ENCODE data around the gene HDAC1.

HDAC1 gene

GRCh38 chr1:32331549-32331948 is 39.7 kb downstream of the HDAC1 start:
- DNase-seq, result no peak

GRCh38 chr1:32332290-32333079 is 40.6 kb downstream of the HDAC1 start:
- DNase-seq, result no peak

DNA sequence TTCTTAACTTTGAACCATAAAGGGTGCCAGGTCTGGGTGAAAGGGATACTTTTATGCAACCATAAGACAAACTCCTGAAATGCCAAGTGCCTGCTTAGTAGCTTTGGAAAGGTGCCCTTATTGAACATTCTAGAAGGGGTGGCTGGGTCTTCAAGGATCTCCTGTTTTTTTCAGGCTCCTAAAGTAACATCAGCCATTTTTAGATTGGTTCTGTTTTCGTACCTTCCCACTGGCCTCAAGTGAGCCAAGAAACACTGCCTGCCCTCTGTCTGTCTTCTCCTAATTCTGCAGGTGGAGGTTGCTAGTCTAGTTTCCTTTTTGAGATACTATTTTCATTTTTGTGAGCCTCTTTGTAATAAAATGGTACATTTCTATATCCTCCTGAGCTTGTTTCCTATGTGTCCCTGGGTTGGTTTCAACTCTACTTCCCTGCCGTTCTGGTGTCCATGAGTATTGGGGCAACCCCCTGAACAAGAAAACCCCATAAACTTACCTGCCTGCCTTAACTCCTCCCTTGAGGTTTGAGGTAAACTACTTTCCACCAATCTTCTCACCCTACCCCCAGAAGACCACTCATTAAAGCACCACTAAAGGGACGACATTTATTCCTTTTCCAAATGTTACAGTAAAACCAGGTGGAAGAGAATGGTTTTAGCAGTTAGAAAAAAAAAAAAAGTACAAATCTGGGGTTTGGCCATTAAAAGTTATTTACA is 41.5 kb downstream of the HDAC1 start:
- DNase-seq, result no peak

DNA sequence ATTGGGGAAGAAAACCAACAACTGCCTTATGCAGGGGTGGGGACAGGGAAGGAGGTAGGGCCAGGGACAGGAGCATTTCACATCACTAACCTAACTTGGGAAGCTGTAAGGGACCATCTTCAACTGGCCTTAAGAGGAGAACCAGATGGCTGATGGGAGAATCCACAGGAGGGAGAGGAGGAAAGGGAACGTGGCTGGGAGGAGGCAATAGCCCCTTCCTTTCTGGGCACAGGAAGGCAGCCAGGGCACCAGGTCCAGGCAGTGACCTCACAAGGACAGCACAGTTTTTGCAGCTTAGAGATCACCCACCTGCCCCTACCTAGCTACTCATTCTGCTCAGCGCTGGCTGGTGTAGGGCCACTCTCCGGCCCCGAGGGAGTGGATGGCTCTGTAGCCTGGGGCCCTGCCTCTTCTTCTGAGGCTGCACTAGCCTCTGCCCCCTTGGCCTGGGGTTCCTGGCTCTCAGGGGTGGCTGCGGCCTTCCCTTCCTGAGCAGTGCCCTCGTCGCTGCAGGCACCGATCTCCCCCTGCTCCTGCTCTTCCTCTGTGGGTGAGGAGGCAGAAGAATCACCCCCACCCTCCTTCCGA is 42.5 kb downstream of the HDAC1 start:
- no peak for DNase-seq

DNA sequence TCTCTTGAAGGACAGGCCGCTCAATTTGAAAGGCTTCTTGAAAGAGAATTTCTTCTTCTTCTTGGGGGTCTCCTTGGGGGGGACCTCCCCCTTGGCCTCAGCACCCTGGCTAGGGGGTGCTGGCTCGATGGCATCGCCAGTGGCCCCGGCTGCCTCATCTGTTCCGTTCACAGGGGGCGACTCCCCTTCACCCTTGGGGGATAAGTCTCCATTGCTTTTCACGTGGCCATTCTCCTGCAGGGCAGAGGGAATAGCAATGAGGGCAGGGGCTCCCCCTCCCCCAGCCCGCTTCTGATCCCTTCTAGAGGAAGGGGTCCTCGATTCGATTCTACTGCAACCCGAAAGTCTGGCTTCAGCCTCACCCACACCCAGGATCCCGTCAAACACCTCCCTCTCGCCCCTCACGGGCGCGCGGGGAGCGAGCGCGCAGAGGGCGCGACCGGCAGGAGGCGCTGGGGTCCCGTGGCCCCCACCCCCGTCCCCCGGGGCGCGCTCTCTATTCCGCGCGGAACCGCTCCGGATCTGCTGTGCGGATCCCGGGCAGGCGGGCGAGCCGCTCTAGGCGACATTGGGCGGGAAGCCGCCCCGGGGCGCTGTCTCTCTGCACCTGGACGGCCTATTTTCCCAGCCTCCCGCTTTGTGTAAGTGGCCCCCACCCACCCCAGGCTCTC is 43.1 kb downstream of the HDAC1 start:
- DNase-seq, result peak; percentile 87

DNA sequence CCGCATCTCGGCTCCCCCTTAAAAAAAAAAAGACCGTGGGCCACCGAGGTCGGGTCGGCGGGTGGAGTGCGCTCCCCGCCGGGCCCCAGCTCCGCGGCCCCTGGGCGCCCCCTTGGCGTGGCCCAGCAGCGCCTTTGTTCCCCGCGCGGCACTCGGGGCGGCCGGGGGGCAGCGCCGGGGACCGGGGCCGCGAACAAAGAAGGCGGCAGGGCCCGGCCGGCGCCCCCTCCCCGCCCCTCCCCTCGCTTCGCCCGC is 43.6 kb downstream of the HDAC1 start:
- no peak for DNase-seq

- DNase-seq, result peak; percentile 93
Measured at GRCh38 chr1:32335790-32336590, 44.1 kb downstream of the HDAC1 start, which contains the start of gene MARCKSL1. Gene MARCKSL1, minus strand, starts transcription at chr1:32336233. Its CDS starts 200 bp downstream, at chr1:32336033.

- no peak for DNase-seq
Measured at GRCh38 chr1:32336591-32336932, 44.7 kb downstream of the HDAC1 start.

GRCh38 chr1:32336963-32337675 is 45.2 kb downstream of the HDAC1 start:
- DNase-seq, result no peak

- DNase-seq, result peak; percentile 81
Measured at GRCh38 chr1:32337855-32338636, 46.2 kb downstream of the HDAC1 start.

DNA sequence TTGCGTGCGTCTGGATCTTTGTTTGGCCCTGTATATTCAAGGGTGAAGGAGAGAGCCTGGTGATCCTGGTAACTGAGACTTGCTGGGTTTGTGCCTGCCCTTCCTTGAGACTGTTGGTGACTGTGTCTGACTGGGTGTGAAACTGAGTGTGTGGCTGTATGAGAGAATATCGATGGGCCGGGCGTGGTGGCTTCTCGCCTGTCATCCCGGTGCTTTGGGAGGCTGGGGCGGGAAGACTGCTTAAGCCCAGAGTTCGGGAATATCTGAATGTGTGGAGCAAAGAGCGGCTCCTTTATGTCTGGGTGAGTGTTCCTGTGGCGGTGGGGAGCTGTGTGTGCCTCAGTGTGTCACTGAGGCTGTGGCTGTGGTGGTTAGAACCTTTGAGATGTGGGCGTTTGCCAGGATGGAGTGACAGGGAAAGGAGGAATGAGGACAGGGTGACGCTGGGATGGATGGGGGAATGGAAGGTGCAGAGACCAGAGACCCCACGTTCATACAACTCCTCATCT is 46.8 kb downstream of the HDAC1 start:
- no peak for DNase-seq

DNA sequence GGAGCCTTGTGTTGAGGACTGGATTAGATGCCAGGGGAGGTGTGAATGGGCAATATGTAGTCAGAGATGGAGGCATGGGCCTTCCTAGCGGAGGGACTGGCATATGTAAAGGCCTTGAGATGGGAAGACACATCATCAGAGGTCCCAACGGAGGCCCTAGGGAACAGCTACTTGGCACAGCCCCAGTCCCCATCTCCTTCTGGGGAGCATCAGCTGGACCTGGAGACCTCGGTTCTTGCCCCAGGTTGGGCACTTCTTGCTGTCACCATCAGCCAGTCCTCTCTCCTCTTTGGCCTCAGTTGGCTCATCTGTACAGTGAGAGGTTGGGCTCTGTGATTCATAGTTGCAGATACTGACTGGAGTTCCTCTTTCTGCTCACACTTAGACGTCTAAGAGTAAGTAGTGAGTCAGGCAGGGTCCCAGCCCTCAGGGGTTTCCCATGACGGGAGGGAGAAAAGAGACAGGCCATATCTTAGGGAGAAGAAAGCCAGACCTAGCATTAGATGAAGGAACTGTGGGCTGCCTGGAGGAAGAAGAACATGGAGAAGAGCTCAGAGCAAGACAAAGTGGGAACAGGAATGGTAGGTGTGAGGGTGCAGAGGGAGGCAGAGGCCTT is 47.6 kb downstream of the HDAC1 start:
- no peak for DNase-seq

GRCh38 chr1:32341186-32341757 is 49.4 kb downstream of the HDAC1 start:
- no peak for DNase-seq

DNA sequence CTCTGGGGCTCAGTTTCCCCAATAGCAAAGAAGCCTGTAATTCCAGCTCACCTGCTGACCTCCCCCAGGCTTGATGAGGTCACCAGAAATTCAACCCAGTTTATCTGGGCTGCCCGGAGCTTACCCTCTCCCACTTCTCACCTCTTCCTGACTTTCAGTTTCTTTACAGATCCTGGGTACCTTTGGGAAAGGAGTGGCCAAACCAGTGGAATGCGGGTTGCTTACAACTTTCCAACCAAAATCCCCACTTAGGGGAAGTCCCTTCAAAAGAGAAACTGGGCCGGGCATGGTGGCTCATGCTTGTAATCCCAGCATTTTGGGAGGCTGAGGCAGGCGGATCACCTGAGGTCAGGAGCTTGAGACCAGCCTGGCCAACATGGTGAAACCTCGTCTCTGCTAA is 50.1 kb downstream of the HDAC1 start:
- no peak for DNase-seq

DNA sequence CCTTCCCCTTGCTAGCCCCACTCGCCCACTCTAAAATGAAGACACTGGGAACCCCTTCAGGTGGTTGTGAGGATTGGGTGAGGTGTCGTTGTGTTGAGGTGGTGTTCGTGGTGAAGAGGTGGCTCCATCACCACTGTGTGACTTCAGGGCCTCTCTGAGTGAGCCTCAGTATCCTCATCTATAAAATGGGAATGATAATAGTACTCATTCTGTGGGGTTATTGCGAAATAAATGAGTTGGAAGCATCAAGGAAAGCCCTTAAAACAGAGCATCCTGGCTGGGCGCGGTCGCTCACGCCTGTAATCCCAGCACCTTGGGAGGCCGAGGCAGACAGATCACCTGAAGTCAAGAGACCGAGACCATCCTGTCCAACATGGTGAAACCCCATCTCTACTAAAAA is 50.8 kb downstream of the HDAC1 start:
- DNase-seq, result no peak

- no peak for DNase-seq
Measured at GRCh38 chr1:32345289-32345827, 53.5 kb downstream of the HDAC1 start.

DNA sequence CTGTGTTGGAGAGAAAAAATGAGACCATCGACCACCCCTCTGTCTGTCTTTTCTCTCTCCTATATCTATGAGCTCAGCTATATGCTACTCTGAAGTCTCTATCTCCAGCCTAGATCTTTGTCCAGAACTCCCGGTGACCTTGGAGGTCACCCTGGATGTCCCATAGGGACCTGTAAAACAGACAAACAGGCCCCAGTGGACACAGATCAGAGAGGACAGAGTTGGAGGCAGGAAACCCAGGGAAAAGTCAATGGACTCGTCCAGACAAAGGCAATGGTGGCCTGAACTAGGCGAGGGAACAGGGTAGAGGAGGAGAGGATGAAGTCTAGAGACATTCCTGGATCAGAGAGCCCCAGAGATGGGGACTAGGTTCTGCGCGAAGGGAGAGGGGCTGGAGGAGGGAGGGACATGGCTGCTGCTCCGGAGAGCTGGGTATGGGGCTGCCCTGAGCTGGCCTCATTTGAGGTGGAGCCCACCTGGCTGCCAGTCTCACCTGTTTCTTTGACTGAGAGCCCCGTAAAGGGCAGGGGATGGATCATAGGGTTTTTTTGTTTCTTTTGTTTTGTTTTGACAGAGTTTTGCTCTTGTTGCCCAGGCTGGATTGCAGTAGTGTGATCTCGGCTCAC is 54.8 kb downstream of the HDAC1 start:
- DNase-seq, result no peak

GRCh38 chr1:32349211-32349708 is 57.4 kb downstream of the HDAC1 start:
- no peak for DNase-seq

GRCh38 chr1:32350785-32351398 is 59.0 kb downstream of the HDAC1 start:
- peak; percentile 91 for DNase-seq
